NCI-H2171 treated with DMSO at 0.1 percent for 48 hours (cell line): ENCODE measurements around the gene TBX19.

ENCODE experiments used
- DNase-seq: peaks from one replicate; lab custom pipeline; 2025; lab: John Stamatoyannopoulos, UW

Gene TBX19

GRCh38 chr1:168360151-168361021, 79.7 kb downstream of the TBX19 start:
- DNase-seq, result no peak

- DNase-seq, result no peak
Measured at GRCh38 chr1:168361252-168361651, 80.6 kb downstream of the TBX19 start.

GRCh38 chr1:168362991-168363390, 82.3 kb downstream of the TBX19 start:
- peak; percentile 20 for DNase-seq
